ENCODE results near the gene PPP2R2C. TPM values are rescaled to one million over a fixed set of nuclear protein-coding genes. Genes with fewer than 3 reads are reported as not detected.

The PPP2R2C gene
- total and polyA plus RNA-seq, 2 donors (not counting 1 experiment from before 2014, with no cell fraction given): 0.10 to 0.17 TPM

DNA sequence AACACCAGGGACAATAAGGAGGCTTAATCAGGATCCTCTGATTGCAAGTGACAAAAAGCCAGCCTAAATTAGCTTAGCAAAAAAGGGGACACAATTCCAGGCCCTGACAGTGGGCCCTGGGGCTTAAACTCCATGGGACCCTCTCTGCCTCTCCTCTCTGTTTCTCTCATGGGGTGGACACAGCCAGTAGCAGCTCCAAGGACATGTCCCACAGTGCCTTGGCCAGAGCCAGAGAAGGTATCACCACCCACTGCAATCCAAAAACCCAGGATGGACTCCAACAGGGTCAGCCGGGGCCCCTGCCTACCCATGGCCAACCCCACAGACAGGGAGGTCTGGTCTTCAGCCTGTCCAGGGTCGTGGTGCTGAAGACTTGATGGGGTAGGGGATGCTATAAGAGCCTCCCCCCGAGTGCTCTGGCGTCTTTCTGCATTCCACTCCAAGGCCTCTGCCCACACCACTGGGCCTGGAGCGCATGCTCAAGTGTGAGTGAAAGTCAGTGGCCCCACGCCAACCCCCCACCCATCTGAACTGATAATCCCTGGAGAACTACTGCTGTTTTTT is 19.7 kb upstream of the PPP2R2C start:
- Histone ChIP-seq H3K79me2 (ENCODE audit: control insufficient read depth, insufficient read depth, low read length) (no peaks in the 10 kb centered on the region), H3K36me3 (ENCODE audit: control insufficient read depth, insufficient read depth, low read length) (no peaks in the 10 kb centered on the region), H3K9ac (ENCODE audit: insufficient read depth, low read length) (no peak overlapping the region), H3K27me3 (ENCODE audit: control insufficient read depth, insufficient read depth, low read length) (no peaks in the 10 kb centered on the region), H3K9me3 (ENCODE audit: control insufficient read depth, insufficient read depth, low read depth, low read length) (no peaks in the 10 kb centered on the region), H4K20me1 (ENCODE audit: control insufficient read depth, extremely low read depth, insufficient read depth, low read length) (no peaks in the 10 kb centered on the region), H3K4me3 (replicated peaks in 1 of 4; ENCODE audit: control extremely low read depth in 1 of 4, insufficient read depth in 1 of 4, low read depth in 3 of 4, low read length in 4 of 4) (no peak overlapping the region), H3K4me1 (ENCODE audit: control insufficient read depth, extremely low read depth, insufficient read depth, low read length) (no peaks in the 10 kb centered on the region), H3K27ac (ENCODE audit: insufficient read depth, low read length) (no peak overlapping the region), H2AFZ (ENCODE audit: low read length) (no peak overlapping the region), H3K4me2 (ENCODE audit: extremely low read depth, insufficient read depth, low read length) (no peak overlapping the region)
- TF ChIP-seq CTCF (conservative IDR thresholded peaks at IDR 0.05 in 1 of 2, IDR thresholded peaks at IDR 0.05 in 1 of 2; ENCODE audit: low read depth in 1 of 2, low read length in 2 of 2): no peak
- no peak for DNase-seq (ENCODE audit: low read depth in 2 of 2)

DNA sequence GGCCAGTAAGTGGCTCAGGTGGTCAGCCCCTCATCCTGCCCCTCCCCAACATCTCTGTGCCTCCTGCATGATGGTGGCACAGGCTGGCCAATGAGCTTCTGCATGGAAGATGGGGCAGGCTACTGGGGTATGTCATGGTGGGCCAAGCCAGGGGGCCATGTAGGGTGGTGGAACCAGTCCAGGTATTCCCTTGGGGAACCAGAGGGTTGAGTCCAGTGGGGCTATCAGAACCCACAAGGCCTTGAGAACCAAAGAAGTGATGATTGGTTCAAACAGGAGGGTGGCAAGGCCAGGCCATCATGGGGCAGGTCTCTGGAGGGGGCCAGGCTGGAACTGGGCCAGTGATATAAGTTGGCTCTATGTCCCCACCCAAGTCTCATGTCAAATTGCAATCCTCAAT is 18.8 kb upstream of the PPP2R2C start:
- Histone ChIP-seq H4K20me1 (ENCODE audit: control insufficient read depth, extremely low read depth, insufficient read depth, low read length) (no peaks in the 10 kb centered on the region), H3K4me1 (ENCODE audit: control insufficient read depth, extremely low read depth, insufficient read depth, low read length) (no peaks in the 10 kb centered on the region)
- no peak for DNase-seq (ENCODE audit: low read depth in 2 of 2)

GRCh38 chr4:6489927-6490326 is 17.5 kb upstream of the PPP2R2C start:
- no peak for DNase-seq (ENCODE audit: low read depth in 2 of 2)
- no peak overlapping the region for H3K4me3 ChIP-seq (replicated peaks in 1 of 4; ENCODE audit: control extremely low read depth in 1 of 4, insufficient read depth in 1 of 4, low read depth in 3 of 4, low read length in 4 of 4)
- H3K4me1 ChIP-seq (ENCODE audit: control insufficient read depth, extremely low read depth, insufficient read depth, low read length): no peaks in the 10 kb centered on the region
- H4K20me1 ChIP-seq (ENCODE audit: control insufficient read depth, extremely low read depth, insufficient read depth, low read length): no peaks in the 10 kb centered on the region
- no peak overlapping the region for H3K27ac ChIP-seq (ENCODE audit: insufficient read depth, low read length)
- H3K9ac ChIP-seq (ENCODE audit: insufficient read depth, low read length): no peak overlapping the region
- no peak overlapping the region for H2AFZ ChIP-seq (ENCODE audit: low read length)
- H3K36me3 ChIP-seq (ENCODE audit: control insufficient read depth, insufficient read depth, low read length): no peaks in the 10 kb centered on the region
- H3K9me3 ChIP-seq (ENCODE audit: control insufficient read depth, insufficient read depth, low read depth, low read length): no peaks in the 10 kb centered on the region
- no peaks in the 10 kb centered on the region for H3K27me3 ChIP-seq (ENCODE audit: control insufficient read depth, insufficient read depth, low read length)
- TF ChIP-seq CTCF (conservative IDR thresholded peaks at IDR 0.05 in 1 of 2, IDR thresholded peaks at IDR 0.05 in 1 of 2; ENCODE audit: low read depth in 1 of 2, low read length in 2 of 2) (no peak), EZH2 (IDR thresholded peaks at IDR 0.05; ENCODE audit: low read length, missing control alignments) (no peak)
- H3K4me2 ChIP-seq (ENCODE audit: extremely low read depth, insufficient read depth, low read length): no peak overlapping the region
- H3K79me2 ChIP-seq (ENCODE audit: control insufficient read depth, insufficient read depth, low read length): no peaks in the 10 kb centered on the region

More for the DNA sequence above, 18.8 kb upstream of the PPP2R2C start:
- Histone ChIP-seq H3K4me2 (ENCODE audit: extremely low read depth, insufficient read depth, low read length) (no peak overlapping the region), H3K36me3 (ENCODE audit: control insufficient read depth, insufficient read depth, low read length) (no peaks in the 10 kb centered on the region), H3K79me2 (ENCODE audit: control insufficient read depth, insufficient read depth, low read length) (no peaks in the 10 kb centered on the region), H3K9ac (ENCODE audit: insufficient read depth, low read length) (no peak overlapping the region), H3K27me3 (ENCODE audit: control insufficient read depth, insufficient read depth, low read length) (no peaks in the 10 kb centered on the region), H2AFZ (ENCODE audit: low read length) (no peak overlapping the region), H3K27ac (ENCODE audit: insufficient read depth, low read length) (no peak overlapping the region), H3K9me3 (ENCODE audit: control insufficient read depth, insufficient read depth, low read depth, low read length) (no peaks in the 10 kb centered on the region), H3K4me3 (replicated peaks in 1 of 4; ENCODE audit: control extremely low read depth in 1 of 4, insufficient read depth in 1 of 4, low read depth in 3 of 4, low read length in 4 of 4) (no peak overlapping the region)
- TF ChIP-seq EZH2 (IDR thresholded peaks at IDR 0.05; ENCODE audit: low read length, missing control alignments): no peak
- TF ChIP-seq CTCF (conservative IDR thresholded peaks at IDR 0.05 in 1 of 2, IDR thresholded peaks at IDR 0.05 in 1 of 2; ENCODE audit: low read depth in 1 of 2, low read length in 2 of 2): no peak
